Stimulated activated naive B cell treated with anti-CD40 and anti-IgM and Interleukin-4, amounts not matched to agents 10 μg/mL and 1 μg/mL and 100 μg/mL, for 72 hours (primary cell): Measurements from ENCODE around the gene GDF3.
"Not testable (repeated sequence)": the region's sequence is repeated elsewhere in the genome, so short reads cannot be mapped to it uniquely, and the experiment has no call there.

Source experiments
- ATAC-seq, 2 donors: fragments of 150-1000 bp; cut with Tn5 transposase; replicated peaks; 2 replicates each; pipeline ENCODE4 v1.10.0; 2021; ENCODE audit warnings: moderate library complexity in 1 of 2
- DNase-seq: peaks from one replicate; pipeline ENCODE4 v3.0.0; 2021
- H3K27ac Mint-ChIP-seq: one replicate; pipeline ENCODE4 v1.8.0; 2022; ENCODE audit warnings: mild to moderate bottlenecking, mixed read lengths
- H3K27me3 Mint-ChIP-seq, 2 donors: one replicate each; pipeline ENCODE4 v1.8.0; 2022; ENCODE audit warnings: mixed read lengths in 2 of 2
- H3K36me3 Mint-ChIP-seq, 2 donors: one replicate each; pipeline ENCODE4 v1.8.0; 2022; ENCODE audit warnings: mixed read lengths in 2 of 2, mild to moderate bottlenecking in 1 of 2
- H3K4me1 Mint-ChIP-seq, 2 donors: one replicate each; pipeline ENCODE4 v1.8.0; 2022; ENCODE audit warnings: mixed read lengths in 2 of 2, mild to moderate bottlenecking in 1 of 2
- H3K4me3 Mint-ChIP-seq, 2 donors: one replicate each; pipeline ENCODE4 v1.8.0; 2022; ENCODE audit warnings: mild to moderate bottlenecking in 2 of 2, mixed read lengths in 2 of 2, moderate library complexity in 1 of 2
- H3K9me3 Mint-ChIP-seq, 2 donors: one replicate each; pipeline ENCODE4 v1.8.0; 2022; ENCODE audit warnings: mixed read lengths in 2 of 2, mild to moderate bottlenecking in 1 of 2

The GDF3 gene

GRCh38 chr12:7642876-7643309 is 52.7 kb downstream of the GDF3 start:
- ATAC-seq (no peak), DNase-seq (no peak)
- Mint-ChIP-seq H3K4me1 (peaks cover 18 to 29% of the 10 kb centered on the region in 2 donors), H3K27me3 (peaks cover 6 to 17% of the 10 kb centered on the region in 2 donors), H3K36me3 (no peaks in the 10 kb centered on the region), H3K27ac (no peak overlapping the region), H3K4me3 (no peak overlapping the region), H3K9me3 (no peaks in the 10 kb centered on the region)

DNA sequence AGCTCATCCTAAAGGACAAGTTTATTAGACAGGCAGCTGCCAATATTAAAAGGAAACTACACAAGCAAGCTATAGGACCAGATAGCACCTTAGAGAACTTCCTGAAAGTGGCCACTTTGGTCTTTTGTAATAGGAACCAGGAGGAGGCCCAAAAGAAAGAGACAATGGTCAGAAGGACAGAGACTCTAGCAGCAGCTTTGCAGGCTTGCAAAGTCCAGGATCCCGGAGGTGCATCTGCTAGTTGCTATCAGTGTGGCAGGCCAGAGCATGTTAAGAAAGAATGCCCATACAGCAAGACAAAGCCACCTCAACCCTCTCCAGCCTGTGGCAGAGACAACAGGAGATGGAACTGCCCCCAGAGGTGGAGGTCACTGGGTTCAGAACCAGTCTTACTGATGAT is 53.3 kb downstream of the GDF3 start:
- Mint-ChIP-seq H3K36me3 (no peaks in the 10 kb centered on the region), H3K27ac (no peak overlapping the region), H3K4me1 (peaks cover 18 to 29% of the 10 kb centered on the region in 2 donors), H3K4me3 (no peak overlapping the region), H3K27me3 (peaks cover 11 to 23% of the 10 kb centered on the region in 2 donors), H3K9me3 (no peaks in the 10 kb centered on the region)
- ATAC-seq (no peak), DNase-seq (no peak)

- H3K36me3 Mint-ChIP-seq, H3K27ac Mint-ChIP-seq, ATAC-seq, DNase-seq, H3K9me3 Mint-ChIP-seq: not testable (repeated sequence)
- Mint-ChIP-seq H3K27me3 (peaks cover 21 to 23% of the 10 kb centered on the region in 2 donors), H3K4me1 (peaks cover 12 to 19% of the 10 kb centered on the region in 2 donors), H3K4me3 (peak overlapping the region; percentile 67 to 72)
These were observed 55.2 kb downstream of the GDF3 start for GRCh38 chr12:7640123-7640995.
